ENCODE data around the gene CLCNKA.
"Not testable (repeated sequence)": the region's sequence is repeated elsewhere in the genome, so short reads cannot be mapped to it uniquely, and the experiment has no call there.

The CLCNKA gene

GRCh38 chr1:15997637-15998280, 24.1 kb upstream of the CLCNKA start:
- no peak for DNase-seq (ENCODE audit: low read depth in 2 of 2)

DNA sequence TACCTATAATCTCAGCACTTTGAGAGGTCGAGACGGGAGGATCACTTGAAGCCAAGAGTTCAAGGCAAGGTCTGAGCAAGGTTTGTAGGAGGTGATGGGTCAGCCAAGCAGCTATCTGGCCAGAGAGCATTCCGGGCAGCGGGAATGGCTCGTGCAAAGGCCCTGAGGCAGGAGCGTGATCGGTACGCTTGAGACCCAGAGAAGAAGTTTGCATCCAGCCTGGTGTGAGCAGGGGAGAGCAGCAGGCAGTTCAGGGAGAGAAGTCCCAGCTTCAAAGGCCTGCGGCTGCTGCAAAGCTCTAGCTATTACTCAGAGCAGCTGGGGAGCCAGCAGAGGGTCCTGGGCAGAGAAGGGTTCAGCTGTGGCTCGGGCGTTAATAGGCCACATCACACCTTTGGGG, 22.9 kb upstream of the CLCNKA start:
- no peak for DNase-seq (ENCODE audit: low read depth in 2 of 2)

- DNase-seq (ENCODE audit: low read depth in 2 of 2): not testable (repeated sequence)
Observed at GRCh38 chr1:16001274-16001673, 20.6 kb upstream of the CLCNKA start.

- no peak for DNase-seq (ENCODE audit: low read depth in 2 of 2)
Observed at GRCh38 chr1:16005597-16005996, 16.2 kb upstream of the CLCNKA start.

DNA sequence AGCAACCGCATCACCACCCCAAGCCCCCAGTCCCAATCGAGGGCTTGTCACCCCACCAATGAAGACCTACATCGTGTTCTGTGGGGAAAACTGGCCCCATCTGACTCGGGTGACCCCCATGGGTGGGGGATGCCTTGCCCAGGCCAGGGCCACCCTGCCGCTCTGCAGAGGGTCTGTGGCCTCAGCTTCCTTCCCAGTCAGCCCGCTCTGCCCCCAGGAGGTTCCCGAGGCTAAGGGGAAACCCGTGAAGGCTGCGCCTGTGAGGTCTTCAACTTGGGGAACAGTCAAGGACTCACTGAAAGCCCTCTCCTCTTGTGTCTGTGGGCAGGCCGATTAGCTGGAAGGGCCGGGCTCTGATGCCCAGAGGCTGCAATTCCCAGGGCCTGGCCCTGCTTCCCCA, 15.8 kb upstream of the CLCNKA start:
- no peak for DNase-seq (ENCODE audit: low read depth in 2 of 2)

- DNase-seq (ENCODE audit: low read depth in 2 of 2): no peak
Observed at GRCh38 chr1:16006552-16007485, 15.0 kb upstream of the CLCNKA start.

GRCh38 chr1:16007671-16008341, 14.0 kb upstream of the CLCNKA start:
- no peak for DNase-seq (ENCODE audit: low read depth in 2 of 2)

- peak; percentile 35 to 46 for DNase-seq (ENCODE audit: low read depth in 2 of 2)
Observed at GRCh38 chr1:16009030-16009460, 12.8 kb upstream of the CLCNKA start.

DNA sequence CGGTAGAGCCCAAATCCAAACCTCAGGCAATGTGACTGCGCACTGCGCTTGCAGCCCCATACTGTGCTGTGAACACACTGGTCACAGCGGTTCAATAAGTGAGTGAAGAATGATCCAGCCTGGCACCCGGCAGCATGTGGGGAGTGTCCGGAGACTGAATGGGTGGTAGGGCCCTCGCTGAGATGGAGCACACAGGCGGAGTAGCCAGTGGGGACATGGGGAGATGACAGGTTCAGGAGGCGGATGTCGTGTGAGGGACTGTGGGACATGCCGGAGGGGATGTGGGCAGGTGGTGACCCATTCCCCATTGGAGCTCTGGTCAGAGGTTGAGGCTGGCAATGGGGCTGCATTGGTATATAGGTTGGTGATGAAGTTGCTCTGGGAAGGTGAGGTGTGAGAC, 12.2 kb upstream of the CLCNKA start:
- no peak for DNase-seq (ENCODE audit: low read depth in 2 of 2)

GRCh38 chr1:16010837-16011236, 11.0 kb upstream of the CLCNKA start:
- no peak for DNase-seq (ENCODE audit: low read depth in 2 of 2)

DNA sequence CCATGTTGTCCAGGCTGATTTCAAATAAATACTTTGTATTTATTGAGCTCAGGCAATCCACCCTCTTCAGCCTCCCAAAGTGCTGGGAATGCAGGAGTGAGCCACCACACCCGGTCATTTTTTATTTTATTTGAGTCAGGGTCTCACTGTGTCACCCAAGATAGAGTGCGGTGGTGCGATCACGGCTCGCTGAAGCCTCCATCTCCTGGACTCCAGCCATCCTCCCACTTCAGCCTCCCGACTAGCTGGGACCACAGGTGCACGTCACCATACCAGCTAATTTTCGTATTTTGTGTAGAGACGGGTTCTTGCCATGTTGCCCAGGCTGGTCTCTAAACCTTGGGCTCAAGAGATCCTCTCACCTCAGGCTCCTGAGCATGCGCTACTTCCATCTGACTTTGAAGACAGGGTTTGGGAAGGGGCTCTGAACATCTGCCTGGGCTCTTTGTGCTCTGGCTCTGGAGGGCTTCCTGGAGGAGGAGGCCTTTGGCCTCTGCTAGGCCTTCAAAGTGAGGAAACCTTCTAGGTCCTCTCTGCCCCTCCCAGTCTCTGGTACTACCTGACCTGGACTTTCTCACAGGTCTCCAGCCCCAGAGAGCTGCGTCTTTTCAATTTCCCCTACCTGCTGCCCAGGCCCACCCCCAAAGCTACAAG, 9.8 kb upstream of the CLCNKA start:
- no peak for DNase-seq (ENCODE audit: low read depth in 2 of 2)

GRCh38 chr1:16012590-16013219, 9.1 kb upstream of the CLCNKA start:
- DNase-seq (ENCODE audit: low read depth in 2 of 2): peak in 1 of 2 donors; percentile 10

DNA sequence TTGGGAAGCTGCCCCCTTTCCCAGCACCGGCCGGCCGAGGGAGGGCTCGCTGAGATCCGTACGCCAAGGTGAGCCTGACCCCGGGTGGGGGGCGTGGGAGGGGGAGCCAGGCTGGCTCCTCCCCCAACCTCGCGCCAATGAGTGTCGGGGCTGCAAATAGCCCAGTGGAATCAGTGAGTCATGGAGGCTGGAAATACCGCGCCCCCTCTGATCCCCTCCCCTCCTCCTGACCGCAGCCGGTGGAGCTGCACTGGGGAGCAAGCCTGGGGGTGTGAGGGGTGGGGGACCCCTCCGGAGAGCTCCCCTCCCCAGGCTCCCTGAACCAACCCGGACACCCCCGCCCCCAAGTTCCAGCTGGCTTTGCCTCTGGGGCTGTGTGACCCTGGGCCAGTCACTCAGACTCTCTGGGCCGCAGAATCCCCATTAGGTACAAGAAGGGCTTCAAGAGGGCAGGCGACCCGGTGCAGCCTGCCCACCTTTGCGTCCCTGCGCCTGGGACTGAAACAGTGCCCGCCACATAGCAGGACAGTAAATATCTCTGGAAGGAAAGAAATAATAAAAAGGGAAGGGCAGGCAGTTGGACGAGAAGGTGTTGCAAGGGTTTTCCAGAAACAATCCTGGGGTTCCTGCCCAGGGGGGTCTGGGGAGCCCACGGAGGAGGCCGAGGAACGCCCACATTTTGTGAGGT, 8.5 kb upstream of the CLCNKA start:
- peak; percentile 28 to 32 for DNase-seq (ENCODE audit: low read depth in 2 of 2)

- no peak for DNase-seq (ENCODE audit: low read depth in 2 of 2)
Observed at GRCh38 chr1:16013908-16014258, 8.0 kb upstream of the CLCNKA start.

DNA sequence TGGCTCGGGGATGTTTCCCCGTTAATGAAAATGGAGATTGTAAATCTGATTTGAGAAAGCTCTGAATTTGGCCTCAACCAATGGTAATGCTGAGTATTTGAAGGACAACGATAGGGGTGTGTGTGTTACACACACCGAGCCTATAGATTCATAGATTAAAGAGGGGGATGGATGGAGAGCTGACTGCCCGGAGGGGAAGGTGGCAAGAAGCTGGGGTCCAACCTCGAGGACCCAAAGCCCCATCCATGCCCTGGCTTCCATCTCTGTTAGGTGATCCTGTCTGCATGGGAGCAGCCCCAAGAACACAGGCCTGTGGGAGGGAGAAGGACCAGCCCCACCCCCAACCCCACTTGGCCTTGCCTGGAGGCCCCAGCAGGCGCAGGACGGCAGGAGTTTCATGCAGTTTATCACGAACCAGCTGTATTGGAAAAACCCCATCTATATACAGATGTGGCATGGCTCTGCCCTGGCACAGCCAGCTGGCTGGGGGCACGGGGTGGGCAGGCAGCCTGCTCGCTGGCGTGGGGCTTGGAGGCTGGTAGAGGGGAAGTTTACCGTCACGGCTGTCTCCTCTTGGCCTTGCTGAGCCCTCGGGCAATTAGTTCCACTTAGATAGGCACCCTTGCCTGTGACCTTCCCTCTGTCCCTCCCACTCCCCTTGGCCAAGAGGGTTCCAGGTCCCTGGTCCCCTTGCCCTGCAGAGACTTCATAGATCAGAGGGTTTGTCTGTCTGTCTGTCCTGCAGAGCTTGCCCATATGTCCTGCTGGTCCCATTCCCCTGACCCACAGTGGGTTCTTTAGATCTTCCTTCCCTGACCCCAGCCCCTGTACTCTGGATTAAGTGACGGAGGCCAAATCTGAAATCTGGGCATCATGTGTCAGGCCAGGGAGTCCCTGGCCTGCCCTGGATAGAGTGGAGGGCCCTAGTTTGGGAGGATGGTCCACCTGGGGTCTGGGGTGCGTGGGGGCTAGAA, 7.0 kb upstream of the CLCNKA start:
- no peak for DNase-seq (ENCODE audit: low read depth in 2 of 2)

- no peak for DNase-seq (ENCODE audit: low read depth in 2 of 2)
Observed at GRCh38 chr1:16015491-16015890, 6.3 kb upstream of the CLCNKA start.

GRCh38 chr1:16015960-16016901, 5.6 kb upstream of the CLCNKA start:
- no peak for DNase-seq (ENCODE audit: low read depth in 2 of 2)

DNA sequence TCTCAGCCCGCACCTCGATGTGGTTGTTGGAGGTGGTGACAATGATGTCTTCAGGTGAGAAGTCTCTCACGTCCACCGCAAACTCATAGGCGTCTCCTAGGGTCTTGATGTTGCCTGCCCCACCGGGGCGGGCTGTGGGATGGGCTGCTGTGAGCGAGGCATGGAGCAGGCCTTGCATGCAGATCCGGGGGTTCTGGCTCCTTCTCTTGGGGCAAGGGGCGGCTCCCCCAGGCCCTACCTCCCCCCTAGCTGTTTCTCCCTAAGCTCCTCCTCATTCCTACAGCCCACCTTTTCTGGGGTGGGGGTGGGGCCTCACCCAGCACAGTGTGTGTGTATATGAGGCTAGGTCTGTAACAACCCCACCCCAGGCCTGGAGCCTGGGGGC, 4.8 kb upstream of the CLCNKA start:
- DNase-seq (ENCODE audit: low read depth in 2 of 2): no peak
